Neural cell (in vitro differentiated cells): Measurements from ENCODE around the gene HECTD1.

Experiments used
- CTCF ChIP-seq: fragments of 450-650 bp; IDR thresholded peaks from 2 replicates; pipeline ENCODE4 v1.5.1; 2014; ENCODE audit warnings: antibody characterized with exemption, mild to moderate bottlenecking, moderate library complexity; ENCODE audit not compliant: poor library complexity, severe bottlenecking
- EZH2 ChIP-seq: fragments of 200-600, 300-800 bp; shearing (Covaris generic), sonication (generic); IDR thresholded peaks from 2 replicates; pipeline ENCODE4 v1.6.1; 2014; ENCODE audit warnings: antibody characterized with exemption, low read length, borderline replicate concordance, mild to moderate bottlenecking; ENCODE audit not compliant: insufficient read depth, poor library complexity, severe bottlenecking

DNA sequence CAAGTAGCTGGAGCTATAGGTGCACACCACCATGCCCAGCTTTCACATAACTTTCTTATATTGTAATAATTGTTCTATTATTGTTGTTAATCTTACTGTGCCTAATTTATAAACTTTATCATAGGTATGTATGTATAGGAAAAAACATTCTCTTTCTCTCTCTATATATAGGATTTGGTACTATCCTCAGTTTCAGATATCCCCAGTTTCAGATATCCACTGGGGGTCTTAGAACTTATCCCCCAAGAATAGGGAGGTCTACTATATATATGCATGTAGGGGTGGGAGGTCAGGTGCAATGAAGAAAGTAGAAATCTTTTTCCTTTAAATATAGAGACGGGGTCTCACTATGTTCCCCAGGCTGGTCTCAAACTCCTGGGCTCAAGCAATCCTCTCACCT lies 110.5 kb downstream of the HECTD1 start:
- no peak for TF ChIP-seq CTCF
- TF ChIP-seq EZH2: no peak
